DMS53 treated with DMSO at 0.1 percent for 48 hours (cell line): Measurements from ENCODE around the gene FBXO8.
A peak's percentile ranks its signal among the peaks of the same experiment; 100 is the strongest.
"Not testable (repeated sequence)": the region's sequence is repeated elsewhere in the genome, so short reads cannot be mapped to it uniquely, and the experiment has no call there.

Source experiments
- DNase-seq: peaks from one replicate; lab custom pipeline; 2025; ENCODE audit not compliant: unreplicated experiment; lab: John Stamatoyannopoulos, UW

The FBXO8 gene

DNA sequence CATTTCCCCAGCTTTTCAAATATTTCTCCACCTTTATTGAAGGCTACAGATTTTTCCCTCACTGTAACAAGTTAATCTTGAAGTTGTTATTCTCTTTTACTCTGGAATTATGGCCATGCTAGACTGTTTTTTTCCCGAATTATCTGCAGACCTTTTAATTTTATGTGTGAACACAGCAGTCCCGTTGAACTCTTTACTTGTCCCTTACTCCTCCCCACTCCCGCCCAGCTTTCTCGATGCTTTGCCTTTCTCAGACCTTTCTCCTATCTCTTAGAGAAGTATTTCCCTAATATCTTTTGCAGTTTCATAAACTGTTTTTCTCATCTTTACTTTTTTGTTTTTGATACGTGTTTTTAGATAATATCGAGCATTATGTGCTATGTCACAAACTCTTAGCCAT lies 1.0 kb upstream of the FBXO8 start:
- DNase-seq = no peak

GRCh38 chr4:174282836-174283506 lies 496 bp downstream of the FBXO8 start:
- DNase-seq = peak; percentile 77

- DNase-seq = no peak
Observed at GRCh38 chr4:174281901-174282300, 1.6 kb downstream of the FBXO8 start.

- no peak for DNase-seq
Observed at GRCh38 chr4:174281182-174281737, 2.2 kb downstream of the FBXO8 start.

GRCh38 chr4:174279433-174280155 lies 3.9 kb downstream of the FBXO8 start:
- DNase-seq = no peak

DNA sequence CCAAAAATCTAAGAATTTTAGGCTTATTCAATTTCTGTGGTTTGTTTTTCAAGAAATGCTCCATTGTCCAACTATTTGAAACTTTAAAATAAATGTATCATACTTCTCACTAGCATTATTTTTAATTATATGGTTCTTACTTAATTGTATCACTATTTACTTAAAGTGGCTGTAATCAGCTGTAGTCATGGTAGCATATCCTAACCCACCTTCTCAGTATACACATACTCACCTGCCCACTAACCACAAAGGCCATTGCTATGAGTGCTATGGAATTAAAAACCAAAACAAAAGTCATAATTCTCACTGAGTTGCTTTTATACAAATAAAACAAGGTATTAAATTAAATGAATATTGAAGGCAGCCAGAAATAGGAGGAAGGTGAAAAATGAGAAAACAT lies 5.0 kb downstream of the FBXO8 start:
- DNase-seq = no peak

- DNase-seq = no peak
Observed at GRCh38 chr4:174277433-174277832, 6.0 kb downstream of the FBXO8 start.

DNA sequence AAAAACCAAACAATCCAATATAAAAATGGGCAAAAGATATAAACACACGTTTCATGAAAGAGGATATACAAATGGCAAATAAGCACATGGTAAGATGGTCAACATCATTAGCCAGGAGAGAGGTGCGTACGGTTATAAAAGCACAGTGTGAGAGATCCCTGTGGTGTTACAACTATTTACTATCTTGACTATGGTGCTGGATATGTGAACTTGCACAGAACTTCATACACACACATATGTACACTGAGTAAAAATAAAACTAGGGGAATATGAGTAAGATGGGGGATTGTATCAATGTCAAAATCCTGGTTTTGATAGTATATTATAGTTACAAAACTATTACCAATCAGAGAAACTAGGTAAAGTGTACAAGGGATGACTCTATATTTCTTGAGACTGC lies 8.4 kb downstream of the FBXO8 start:
- no peak for DNase-seq

- no peak for DNase-seq
Observed at GRCh38 chr4:174274436-174274835, 9.0 kb downstream of the FBXO8 start.

DNA sequence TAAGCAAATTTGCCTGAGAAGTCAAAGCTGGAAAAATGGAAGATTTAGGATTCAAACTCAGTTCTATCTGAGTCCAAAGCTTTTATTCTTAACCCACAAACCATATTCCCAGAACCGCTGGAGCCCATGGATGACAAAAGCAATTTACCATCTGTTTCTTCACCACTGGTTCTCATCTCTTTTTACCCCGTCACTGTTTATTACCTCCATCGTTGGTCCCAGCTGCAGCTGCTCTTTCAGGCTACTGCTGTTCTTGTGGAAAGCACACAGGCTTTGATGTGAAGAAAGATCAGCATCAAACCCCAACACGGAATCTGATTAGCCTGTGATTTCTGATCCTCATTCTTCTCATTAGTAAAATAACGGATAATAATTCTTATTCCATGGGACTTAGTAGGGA lies 9.5 kb downstream of the FBXO8 start:
- DNase-seq = no peak

DNA sequence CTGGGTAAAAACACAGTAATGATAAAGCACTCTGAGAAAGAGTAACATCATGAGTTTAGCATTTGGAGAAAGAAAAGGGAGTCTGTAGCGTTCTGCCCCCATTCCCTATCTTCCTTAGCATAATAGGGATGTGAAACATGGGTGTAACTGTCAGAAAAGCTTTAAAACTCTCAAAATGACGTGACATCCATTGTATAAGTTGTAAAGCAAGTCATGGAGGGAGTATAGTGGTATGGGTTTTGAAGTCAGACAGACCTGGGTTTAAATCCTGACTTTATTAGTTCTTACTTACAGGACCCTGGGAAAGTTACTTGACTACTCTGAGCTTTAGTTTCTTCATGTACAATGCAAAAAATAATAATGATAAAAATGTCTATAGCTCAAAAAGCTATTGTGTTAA lies 17.1 kb downstream of the FBXO8 start:
- no peak for DNase-seq

- DNase-seq = no peak
Observed at GRCh38 chr4:174265916-174266315, 17.6 kb downstream of the FBXO8 start.

- DNase-seq = no peak
Observed at GRCh38 chr4:174263445-174263736, 20.1 kb downstream of the FBXO8 start.

DNA sequence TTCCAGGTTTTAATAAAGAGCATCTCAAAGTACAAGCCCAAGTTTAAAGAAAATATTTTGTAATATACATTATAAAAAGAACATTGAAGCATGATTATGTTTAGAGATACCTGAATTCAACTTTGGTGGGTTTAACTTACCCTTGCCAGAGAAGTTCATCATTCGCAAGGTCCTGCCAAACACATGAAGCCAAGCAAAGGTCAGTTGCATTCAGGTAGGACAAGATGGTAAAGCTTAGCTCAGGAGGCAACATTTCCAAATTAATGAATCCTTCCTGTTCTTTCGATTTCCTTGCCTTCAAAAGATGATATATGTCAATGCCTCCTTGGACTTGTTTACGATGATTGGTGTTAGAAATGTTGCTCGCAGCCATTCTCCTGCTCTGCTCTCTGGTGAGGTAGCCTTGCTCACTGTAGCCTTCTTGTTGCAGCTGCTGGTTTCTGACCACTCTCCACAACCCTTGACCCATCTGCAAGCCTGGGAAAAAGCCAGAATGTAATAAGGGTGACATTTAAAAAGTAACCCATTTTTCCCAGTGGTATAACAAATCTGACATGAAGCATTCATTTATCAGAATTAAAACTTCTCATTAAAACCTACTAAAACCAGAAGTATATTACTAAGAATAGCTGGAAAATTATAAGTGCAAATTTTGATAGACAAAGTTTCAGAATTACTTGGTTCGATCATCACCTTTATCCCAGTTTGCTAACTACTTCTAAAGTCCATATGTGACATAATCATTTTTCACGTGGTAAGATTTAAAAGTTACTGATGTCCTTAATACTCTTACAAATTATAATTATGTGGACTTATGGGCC lies 20.6 kb downstream of the FBXO8 start:
- no peak for DNase-seq

DNA sequence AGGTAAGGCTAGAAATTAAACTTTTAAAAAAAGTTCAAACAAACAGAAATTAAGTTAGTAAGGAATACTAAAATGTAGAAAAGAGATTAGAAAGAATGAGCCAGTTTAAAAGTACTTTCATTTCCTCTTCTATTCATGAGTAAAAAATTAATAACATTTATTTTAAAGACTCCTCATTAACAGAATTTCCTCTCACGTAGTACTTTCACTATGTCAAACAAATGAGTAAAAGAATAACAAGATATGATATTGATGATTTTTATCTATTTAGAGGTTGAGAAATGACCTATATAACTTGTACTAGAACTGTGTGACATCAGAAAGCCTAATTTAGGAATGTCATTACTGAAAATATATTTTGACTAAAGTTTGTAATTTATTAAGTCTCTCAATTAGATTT lies 22.0 kb downstream of the FBXO8 start:
- not testable (repeated sequence) for DNase-seq

DNA sequence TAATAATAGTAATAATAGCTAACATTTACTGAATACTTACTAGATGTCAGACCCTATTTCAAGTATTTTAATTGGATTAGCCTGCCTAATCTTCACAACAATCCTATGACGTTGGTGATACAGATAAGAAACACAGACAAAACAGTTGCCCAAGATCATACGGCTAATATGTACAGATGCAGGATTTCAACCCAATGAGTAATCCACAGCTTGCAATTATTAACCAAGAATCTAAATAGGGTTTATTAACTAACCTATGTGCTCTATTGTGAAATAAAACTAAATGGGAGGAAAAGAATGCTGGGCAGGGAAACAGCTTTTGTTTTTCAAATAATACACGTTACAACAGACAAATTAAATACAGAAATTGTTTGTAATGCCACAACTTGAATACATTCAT lies 23.4 kb downstream of the FBXO8 start:
- no peak for DNase-seq

DNA sequence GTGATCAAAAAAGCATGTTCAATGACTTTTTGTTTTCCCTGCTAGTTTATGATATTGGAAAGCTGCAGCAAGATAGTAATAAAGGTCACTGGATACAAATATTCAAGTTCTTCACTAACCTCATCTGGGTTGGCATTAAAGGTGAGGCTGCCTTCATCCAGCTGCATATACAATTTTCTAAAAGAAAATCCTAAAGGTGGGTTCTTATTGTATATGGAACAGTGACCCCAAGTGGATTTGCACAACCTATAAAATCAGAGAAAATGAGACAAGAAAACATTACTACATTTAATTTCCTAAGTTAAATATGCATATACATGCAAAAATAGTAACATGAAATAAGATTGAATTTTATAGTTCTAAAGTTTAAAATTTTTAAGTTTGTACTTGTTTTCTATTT lies 23.9 kb downstream of the FBXO8 start:
- no peak for DNase-seq

GRCh38 chr4:174256277-174256713 lies 27.2 kb downstream of the FBXO8 start:
- DNase-seq = no peak

- DNase-seq = peak; percentile 6
Observed at GRCh38 chr4:174255786-174256185, 27.7 kb downstream of the FBXO8 start.

GRCh38 chr4:174255374-174255773 lies 28.1 kb downstream of the FBXO8 start:
- no peak for DNase-seq

DNA sequence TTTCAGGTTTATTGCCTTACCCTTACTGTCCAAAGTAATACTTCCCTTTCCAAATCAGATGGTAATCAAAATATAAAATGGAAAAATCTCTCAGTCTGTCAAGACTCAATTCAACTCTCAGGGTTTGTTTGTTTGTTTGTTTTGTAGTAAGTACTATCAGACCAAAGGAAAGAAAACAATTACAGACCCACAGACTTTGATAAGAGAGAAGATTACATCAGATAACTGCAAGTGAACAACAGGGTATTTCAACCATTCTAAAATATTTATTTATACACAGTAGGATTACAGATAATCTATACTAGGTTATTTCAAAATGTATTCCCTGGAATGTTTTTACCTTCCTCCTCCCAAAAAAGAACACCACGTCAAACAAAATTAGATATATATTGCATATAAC lies 28.9 kb downstream of the FBXO8 start:
- no peak for DNase-seq

DNA sequence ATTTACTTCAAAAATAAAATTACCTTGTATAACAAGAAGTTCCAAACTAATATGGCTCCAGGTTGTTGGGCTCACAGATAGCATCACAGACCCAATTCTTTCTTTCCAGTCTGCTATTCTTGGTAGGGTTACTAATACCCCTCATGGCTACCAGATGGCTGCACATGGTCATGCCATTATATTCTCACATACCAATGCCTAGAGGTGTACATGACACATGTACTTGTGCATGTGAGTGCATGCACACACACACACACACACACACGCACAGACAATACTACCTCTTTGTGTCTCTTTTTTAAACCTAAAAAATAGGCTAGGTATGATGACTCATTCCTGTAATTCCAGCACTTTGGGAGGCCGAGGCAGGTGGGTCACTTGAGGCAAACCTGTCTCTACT lies 31.1 kb downstream of the FBXO8 start:
- no peak for DNase-seq
